GM21717 (cell line): Measurements from ENCODE around the gene IFIT1B.

Experiments used
- ATAC-seq: cut with Tn5 transposase; IDR thresholded peaks from one replicate; pipeline ENCODE4 v1.9.1; 2021; ENCODE audit warnings: mild to moderate bottlenecking, moderate library complexity; ENCODE audit not compliant: unreplicated experiment

IFIT1B gene

DNA sequence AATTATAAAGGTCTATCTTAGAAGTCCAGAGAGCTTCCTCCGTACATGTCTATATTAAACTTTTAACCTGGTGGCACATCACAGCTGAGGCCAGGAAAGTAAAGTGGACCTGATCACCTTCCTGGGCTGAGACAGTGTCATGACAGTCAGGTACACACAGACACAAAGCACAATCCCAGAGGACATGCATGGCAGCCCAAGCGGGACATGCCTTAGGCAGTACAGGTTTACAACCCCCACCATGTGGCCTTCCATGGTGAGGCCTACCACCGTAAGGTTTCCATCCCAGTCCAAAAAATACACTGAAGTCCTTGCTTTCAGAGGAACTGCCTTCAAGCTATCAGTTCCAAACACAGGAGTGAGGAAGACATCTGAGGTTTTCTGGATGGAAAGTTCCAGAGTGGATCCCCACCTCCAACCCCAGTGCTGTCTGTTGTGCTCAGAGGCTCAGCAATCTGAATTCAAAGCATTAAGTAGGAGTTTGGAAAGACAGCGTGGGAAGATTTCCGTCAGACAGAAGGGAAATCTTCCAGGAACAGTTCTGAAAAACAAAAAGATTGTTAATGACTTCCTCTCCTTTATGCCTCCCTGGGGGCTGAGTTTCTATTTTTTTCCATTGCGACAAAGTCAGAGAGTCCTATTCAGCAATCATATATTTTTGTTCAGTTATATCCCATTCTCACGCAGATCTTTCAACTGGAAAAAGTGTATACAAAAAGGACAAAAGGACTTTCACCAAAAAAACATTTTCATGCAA is 30.0 kb upstream of the IFIT1B start:
- no peak for ATAC-seq

DNA sequence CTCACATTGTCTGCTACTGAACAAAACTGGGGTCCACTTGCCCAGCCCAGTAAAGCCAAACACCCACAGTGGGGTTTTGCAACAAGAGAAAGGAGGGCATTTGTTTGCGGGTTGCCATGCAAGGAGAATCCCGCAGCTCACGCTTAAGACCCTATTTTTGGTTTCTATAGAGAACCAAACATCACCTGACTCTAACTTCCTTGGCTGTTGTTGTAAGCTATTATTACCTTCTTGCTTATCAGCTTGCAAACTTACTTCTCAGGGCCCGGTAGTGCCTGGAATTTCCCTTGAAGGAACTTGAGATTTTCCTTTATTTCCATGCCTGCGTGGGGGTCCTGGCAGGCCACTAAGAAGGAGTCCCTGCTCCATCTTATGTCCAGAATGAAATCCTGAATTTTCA is 29.4 kb upstream of the IFIT1B start:
- no peak for ATAC-seq

- no peak for ATAC-seq
Measured at GRCh38 chr10:89348975-89349374, 28.9 kb upstream of the IFIT1B start.

DNA sequence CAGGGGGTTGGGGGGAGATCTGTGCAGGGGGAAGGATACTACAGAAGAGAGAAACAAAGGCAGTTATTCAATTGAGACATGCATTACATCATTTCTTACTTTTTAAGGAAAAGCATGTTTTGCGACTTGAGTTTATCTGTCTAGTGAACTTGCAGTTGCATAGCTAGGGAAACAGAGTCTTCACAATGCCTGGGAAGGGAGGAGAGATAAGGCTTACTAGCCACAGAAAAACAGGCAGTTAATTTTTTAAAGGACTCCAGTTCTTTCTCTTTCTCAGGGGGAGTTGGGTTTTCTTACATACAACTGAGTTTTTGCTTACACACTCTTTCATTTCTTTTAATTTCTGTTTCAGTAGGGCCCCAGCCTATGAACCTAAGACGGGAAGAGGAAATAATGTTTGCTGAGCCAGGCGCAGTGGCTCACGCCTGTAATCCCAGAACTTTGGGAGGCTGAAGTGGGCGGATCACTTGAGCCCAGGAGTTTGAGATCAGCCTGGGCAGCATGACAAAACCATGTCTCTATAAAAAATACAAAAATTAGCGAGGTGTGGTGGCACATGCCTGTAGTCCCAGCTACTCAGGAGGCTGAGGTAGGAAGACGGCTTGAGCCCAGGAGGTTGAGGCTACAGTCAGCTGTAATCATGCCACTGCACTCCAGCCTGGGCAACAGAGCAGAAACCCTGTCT is 27.1 kb upstream of the IFIT1B start:
- peak; percentile 38 for ATAC-seq

GRCh38 chr10:89351412-89351779 is 26.5 kb upstream of the IFIT1B start:
- peak; percentile 90 for ATAC-seq

- no peak for ATAC-seq
Measured at GRCh38 chr10:89351780-89352597, 25.9 kb upstream of the IFIT1B start.

DNA sequence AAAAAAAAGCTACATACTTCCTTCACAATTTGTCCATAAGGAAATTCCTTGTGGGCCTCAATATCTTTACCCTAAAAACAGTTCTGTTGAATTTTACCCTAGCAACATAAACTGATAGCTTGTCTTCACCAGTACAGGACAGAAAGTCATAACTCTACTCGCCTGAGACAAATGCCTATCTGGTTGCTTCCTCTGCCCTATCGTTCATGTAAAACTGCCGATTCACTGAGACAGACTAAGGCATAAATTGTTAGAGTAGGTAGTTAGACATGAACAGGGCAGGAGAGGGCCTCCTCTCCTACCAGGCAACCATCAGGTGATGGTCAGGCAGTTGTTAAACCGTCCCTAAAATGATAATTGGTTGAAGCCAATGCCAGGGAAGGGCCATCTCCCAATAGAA is 25.1 kb upstream of the IFIT1B start:
- ATAC-seq, result no peak

DNA sequence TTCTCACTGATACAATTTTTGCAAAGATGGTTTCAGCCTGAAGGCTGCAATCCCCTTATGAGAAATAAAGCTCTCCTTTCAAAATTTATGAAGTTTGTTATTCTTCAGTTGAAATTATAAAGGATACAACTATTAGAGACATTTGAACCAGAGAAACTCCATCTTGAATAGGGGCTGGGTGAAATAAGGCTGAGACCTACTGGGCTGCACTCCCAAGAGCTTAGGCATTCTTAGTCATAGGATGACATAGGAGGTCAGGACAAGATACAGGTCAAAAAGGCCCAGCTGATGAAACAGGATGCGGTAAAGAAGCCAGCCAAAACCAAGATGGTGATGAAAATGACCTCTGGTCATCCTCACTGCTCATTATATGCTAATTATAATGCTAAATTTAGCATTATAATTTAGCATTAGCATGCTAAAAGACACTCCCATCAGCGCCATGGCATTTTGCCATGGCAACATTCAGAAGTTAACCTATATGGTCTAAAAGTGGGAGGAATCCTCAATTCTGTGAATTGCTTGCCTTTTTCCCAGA is 22.4 kb upstream of the IFIT1B start:
- ATAC-seq, result no peak

- no peak for ATAC-seq
Measured at GRCh38 chr10:89357096-89357495, 20.8 kb upstream of the IFIT1B start.

DNA sequence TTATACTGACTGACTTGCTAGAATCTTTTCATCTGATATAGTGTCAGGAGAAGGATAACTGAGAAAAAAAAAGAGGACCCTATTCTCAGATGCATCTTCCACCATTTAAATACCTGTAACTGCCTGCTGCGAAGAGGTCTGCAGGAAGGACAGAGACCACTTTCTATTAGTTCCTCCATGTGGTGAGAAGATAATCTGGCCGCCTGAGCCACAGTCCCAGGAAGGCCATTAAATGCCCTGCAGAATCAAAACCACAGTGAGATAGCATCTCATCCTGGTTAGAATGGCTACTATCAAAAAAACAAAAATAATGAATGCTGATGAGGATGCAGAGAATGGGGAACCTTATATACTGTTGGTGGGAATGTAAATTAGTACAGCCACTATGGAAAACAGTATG is 19.9 kb upstream of the IFIT1B start:
- no peak for ATAC-seq

DNA sequence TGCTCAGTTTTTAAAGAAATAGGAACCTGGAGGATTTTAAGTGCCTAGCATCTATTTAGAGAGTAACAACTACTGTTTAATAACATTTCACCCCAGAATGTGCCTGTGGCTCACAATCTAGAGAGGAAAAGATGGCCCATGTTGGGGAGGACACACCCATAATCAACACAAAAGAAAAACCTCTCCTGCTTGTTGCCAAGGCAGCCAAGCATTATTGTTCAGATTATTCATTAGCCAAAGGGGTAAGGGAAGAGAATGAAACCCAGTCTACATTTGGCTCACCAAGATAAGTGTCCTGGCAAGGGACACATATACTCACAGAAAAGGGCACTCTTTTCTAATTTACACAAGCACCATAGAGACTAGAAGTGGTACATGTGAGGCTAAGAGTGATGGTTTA is 17.7 kb upstream of the IFIT1B start:
- no peak for ATAC-seq

DNA sequence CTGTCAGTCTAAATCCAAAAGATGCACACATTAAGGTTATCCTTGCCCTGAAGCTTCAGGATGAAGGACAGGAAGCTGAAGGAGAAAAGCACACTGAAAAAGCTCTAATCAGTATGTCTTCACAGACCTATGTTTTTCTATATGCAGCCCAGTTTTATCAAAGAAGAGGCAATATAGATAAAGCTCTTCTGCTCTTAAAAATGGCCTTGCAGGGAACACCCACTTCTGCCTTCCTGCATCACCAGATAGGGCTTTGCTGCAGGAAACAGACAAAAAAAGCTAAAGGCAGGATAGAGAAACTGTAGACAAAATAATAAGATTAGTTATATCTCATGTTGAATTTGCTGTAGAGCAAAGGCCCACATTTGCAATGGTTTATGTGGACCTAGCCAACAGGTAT is 14.9 kb upstream of the IFIT1B start:
- no peak for ATAC-seq

- no peak for ATAC-seq
Measured at GRCh38 chr10:89363729-89364442, 14.0 kb upstream of the IFIT1B start.

DNA sequence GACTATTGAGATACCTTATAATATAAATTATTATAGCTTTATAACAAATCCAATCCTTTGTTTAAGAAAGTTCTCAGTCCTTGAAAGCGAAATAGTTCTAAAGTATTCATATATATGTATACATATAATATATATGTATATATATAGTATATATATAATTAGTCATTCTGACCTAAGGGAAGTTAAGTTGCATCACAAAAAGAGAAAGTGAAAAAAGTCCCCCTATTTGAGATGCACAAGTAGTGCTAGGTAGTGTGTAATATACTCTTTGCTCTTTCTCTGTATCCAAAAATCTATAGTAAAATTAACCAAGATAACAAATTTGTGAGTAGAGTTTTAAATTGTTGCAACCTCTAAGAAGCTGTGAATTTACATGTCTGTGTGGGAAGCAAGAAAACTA is 13.3 kb upstream of the IFIT1B start:
- no peak for ATAC-seq

DNA sequence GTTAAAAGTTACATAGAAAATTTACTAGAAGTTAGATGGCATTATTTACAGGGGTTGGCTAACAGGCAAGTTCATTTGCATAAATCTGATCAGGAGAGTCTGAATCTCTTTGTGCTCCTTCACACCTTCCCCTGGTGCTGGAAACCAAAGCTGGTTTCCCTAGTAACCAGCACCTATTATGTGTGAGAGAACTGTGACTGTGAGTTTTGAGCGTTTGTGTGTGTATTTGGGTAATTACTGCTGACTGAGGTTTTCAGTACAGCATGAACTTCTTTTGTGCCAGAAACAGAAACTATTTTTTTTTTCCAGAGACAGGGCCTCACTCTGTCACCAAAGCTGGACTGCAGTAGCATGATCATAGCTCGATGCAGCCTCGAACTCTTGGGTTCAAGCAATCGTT is 10.3 kb upstream of the IFIT1B start:
- peak; percentile 74 for ATAC-seq

GRCh38 chr10:89368129-89368528 is 9.7 kb upstream of the IFIT1B start:
- no peak for ATAC-seq

DNA sequence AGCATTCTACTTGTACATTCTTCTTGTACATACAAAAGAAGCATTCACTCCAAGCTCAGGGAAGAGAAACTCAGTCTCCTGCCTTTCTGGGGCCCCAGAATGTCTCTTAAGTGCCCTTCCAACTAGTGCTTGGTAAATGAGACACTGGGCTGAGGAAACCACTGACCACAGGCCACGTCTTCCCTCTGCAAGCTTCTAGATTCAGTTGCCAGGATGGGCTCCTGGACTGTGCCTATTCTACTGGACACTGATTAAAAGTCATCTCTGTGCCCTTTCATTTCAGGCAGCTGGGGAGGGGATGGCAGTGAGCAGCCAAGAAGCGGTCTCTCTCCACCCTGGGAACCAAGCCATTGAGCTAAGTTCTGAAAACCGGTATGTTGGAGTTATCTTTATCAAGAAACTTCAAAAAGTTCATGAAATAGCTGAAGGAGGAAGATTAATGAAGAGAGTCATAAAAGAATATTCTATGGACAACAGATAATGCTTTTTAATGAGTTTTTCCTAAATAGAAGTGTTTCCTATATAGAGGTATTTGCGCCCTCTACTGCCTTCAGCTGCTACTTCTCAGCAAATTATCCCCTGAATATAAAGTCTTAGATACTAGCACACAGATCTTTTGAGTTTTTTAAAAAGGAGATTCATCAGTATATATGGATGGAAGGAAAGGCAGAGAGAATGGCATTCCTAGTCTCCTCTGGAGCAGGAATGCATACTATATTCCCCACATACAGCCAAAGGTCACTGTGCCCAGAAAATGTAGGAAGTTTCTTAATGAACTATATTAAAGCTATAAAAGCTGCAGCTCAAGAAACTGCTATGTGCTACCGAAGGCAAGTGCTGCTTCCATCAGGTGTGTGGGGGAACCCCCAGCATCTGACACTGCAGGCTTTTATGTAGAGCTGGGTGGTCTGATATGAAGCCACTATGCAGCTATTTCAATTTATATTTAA is 8.4 kb upstream of the IFIT1B start:
- no peak for ATAC-seq

- no peak for ATAC-seq
Measured at GRCh38 chr10:89371079-89371478, 6.8 kb upstream of the IFIT1B start.

DNA sequence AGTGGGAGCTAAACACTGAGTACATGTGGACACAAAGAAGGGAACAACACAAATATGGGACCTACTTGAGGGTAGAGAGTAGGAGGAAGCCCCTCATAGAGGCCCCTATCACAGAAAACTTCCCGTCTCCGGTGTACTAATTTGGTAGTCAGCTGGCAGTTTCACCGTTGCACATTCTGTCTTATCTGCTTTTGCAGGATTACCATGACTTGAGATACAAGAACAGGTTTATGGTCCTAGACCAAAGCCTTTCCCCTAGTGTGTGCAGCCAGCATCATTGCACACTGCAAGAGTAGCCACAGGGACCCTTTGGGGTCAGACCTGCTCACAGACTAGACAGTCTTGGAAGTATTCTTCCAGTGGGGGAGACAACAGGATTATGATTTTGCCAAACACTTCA is 5.9 kb upstream of the IFIT1B start:
- ATAC-seq, result no peak
